Measurements from ENCODE around the gene SLC4A4.

GRCh38 chr4:71382125-71382899 lies 43.5 kb downstream of the SLC4A4 start:
- TF ChIP-seq CTCF (IDR thresholded peaks at IDR 0.05) = no peak
- no peak for TF ChIP-seq POLR2A (IDR thresholded peaks at IDR 0.05)

All from Peyer's patch (tissue), 4 donors.